ENCODE measurements around the gene ITIH4. TPM values are rescaled to one million over a fixed set of nuclear protein-coding genes. Genes with fewer than 3 reads are reported as not detected.

ITIH4 gene
- total RNA-seq, 1 donor from 2014 or later: 5.9 TPM

DNA sequence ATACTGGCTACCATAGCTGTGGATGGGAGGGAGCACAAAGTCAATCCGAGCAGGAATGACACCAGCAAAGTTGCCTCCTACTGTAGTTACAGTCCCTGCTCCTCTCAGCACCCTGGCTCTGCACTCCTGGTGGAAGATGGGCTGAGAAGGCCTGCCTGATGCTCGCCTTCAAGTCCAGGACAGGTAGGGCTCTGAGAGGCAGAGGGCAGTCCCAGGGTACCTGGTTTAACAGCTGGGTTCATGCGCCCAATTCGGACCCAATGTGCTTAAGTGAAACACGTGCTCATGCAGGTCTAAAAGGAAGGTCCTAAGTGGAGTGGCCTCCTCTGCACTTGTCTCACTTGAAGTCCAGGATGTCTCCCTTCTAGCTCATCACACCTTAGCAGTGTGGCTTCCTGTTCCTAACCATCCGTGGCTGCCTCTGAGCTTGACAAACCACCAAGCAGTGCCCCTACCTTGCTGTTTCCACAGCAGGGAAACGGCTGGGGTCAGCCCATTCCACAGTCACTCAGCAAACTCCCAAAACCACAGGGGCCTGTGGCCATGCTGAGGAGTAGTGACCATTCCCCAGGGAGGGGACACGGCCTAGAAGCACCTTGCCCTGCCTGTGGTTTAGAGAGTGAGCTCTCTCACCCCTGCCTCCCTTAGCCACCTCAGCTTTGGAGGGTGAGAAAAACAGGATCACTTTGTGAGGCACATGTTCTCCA is 8.2 kb upstream of the ITIH4 start:
- TF ChIP-seq POLR2A (IDR thresholded peaks at IDR 0.05) (no peak), POLR2AphosphoS5 (IDR thresholded peaks at IDR 0.05; ENCODE audit: insufficient read depth in 1 of 2, low read depth in 1 of 2) (no peak)
- TF ChIP-seq, protein P1, sequence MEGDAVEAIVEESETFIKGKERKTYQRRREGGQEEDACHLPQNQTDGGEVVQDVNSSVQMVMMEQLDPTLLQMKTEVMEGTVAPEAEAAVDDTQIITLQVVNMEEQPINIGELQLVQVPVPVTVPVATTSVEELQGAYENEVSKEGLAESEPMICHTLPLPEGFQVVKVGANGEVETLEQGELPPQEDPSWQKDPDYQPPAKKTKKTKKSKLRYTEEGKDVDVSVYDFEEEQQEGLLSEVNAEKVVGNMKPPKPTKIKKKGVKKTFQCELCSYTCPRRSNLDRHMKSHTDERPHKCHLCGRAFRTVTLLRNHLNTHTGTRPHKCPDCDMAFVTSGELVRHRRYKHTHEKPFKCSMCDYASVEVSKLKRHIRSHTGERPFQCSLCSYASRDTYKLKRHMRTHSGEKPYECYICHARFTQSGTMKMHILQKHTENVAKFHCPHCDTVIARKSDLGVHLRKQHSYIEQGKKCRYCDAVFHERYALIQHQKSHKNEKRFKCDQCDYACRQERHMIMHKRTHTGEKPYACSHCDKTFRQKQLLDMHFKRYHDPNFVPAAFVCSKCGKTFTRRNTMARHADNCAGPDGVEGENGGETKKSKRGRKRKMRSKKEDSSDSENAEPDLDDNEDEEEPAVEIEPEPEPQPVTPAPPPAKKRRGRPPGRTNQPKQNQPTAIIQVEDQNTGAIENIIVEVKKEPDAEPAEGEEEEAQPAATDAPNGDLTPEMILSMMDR (IDR thresholded peaks at IDR 0.05): no peak
- no peak overlapping the region for H3K4me3 ChIP-seq
- H3K27me3 ChIP-seq: no peaks in the 10 kb centered on the region
- DNase-seq (ENCODE audit: extremely low spot score in 2 of 2): no peak
- H3K36me3 ChIP-seq: peaks cover 0 to 17% of the 10 kb centered on the region in 2 donors
- H3K9me3 ChIP-seq: no peaks in the 10 kb centered on the region
- H3K4me1 ChIP-seq: peaks cover 22% of the 10 kb centered on the region
- H3K27ac ChIP-seq: no peak overlapping the region
- intact Hi-C loops (cut with DNase I): no loop called here

DNA sequence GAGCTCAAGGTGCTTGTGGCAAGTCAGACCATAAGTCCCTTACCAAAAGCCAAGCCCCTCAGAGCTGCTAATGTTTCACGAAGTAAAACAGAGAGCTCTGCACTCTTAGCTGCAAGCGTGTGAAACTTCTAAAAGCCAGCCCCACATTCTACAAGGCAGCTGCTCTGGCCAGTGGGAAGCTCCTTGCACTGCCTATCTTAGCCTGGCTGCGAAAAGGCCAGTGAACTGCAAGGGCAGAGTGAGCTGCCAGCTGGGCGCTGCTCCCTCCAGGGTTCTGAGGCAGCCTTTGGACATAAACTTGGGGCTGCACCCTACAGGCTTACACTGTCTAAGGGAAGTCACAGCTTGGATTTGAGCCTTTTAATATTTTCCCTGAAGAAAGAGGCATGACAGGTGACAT is 6.5 kb upstream of the ITIH4 start:
- H3K4me3 ChIP-seq: no peak overlapping the region
- H3K36me3 ChIP-seq: peaks cover 0 to 12% of the 10 kb centered on the region in 2 donors
- intact Hi-C loops (cut with DNase I): no loop called here
- DNase-seq (ENCODE audit: extremely low spot score in 2 of 2): no peak
- no peaks in the 10 kb centered on the region for H3K27me3 ChIP-seq
- no peak overlapping the region for H3K27ac ChIP-seq
- H3K9me3 ChIP-seq: no peaks in the 10 kb centered on the region
- TF ChIP-seq POLR2AphosphoS5 (IDR thresholded peaks at IDR 0.05; ENCODE audit: insufficient read depth in 1 of 2, low read depth in 1 of 2): no peak
- no peak for TF ChIP-seq POLR2A (IDR thresholded peaks at IDR 0.05)
- TF ChIP-seq, protein P1 (IDR thresholded peaks at IDR 0.05): no peak
- H3K4me1 ChIP-seq: peaks cover 12% of the 10 kb centered on the region

DNA sequence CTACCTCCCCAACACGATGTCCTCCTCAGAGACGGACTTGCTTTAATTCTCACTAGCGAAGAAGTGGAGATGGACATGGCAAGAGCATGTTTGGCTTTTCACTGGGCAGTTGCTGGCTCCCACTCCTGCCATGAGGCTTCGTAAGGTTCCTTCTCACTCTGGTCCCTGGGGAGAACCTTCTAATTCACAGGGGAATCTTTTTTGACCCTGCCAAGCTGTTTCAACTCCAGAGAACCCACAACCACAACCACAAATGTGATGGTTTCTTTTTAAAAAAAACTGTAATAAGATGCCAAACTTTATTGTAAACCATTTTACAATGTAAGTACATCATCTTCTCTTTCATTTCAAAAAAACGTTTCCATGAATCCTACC is 6.0 kb upstream of the ITIH4 start:
- Histone ChIP-seq H3K27me3 (no peaks in the 10 kb centered on the region), H3K4me1 (peaks cover 17% of the 10 kb centered on the region), H3K27ac (no peak overlapping the region), H3K4me3 (no peak overlapping the region), H3K9me3 (no peaks in the 10 kb centered on the region), H3K36me3 (peaks cover 0 to 11% of the 10 kb centered on the region in 2 donors)
- intact Hi-C loops (cut with DNase I): no loop called here
- no peak for DNase-seq (ENCODE audit: extremely low spot score in 2 of 2)
- TF ChIP-seq POLR2A (IDR thresholded peaks at IDR 0.05) (no peak), POLR2AphosphoS5 (IDR thresholded peaks at IDR 0.05; ENCODE audit: insufficient read depth in 1 of 2, low read depth in 1 of 2) (no peak)
- TF ChIP-seq, protein P1 (IDR thresholded peaks at IDR 0.05): no peak

DNA sequence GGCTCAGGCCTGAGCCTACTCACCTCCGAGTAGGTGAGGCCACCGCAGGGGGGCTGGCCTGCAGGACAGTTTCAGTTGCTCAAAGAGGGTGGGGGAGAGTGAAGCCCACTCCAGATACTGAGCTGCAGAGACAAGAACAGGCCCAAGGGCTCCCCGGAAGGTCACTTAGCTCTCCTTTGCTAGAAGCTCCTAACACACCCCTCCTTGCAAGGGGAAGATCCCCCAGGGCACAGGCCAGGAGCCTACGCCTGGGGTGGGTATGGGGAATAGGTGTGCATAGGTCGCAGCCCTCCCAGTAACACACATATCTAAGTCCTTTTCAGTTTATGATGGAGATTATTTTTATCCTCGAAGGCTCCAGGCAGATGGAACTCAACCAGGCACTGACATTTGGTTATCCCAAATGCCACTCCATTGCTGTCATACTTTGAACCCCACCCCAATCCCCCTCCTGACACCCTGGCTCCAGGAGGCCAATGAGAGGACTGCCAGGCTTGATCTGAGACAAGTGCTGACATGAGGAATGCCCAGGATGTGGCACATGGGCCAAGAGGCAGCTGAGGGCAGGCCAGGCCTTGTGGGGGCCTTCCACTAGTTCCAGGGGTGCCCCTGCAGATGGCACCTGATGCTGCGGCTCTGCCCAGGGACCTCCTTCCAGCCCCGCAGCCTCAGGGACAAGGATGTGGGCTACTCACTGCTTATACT is 5.4 kb upstream of the ITIH4 start:
- peaks cover 22% of the 10 kb centered on the region for H3K4me1 ChIP-seq
- H3K36me3 ChIP-seq: peaks cover 0 to 9% of the 10 kb centered on the region in 2 donors
- intact Hi-C loops (cut with DNase I): no loop called here
- DNase-seq (ENCODE audit: extremely low spot score in 2 of 2): no peak
- no peak overlapping the region for H3K4me3 ChIP-seq
- H3K27me3 ChIP-seq: no peaks in the 10 kb centered on the region
- H3K27ac ChIP-seq: peak overlapping the region; percentile 65
- H3K9me3 ChIP-seq: no peaks in the 10 kb centered on the region
- TF ChIP-seq, protein P1 (IDR thresholded peaks at IDR 0.05): no peak
- no peak for TF ChIP-seq POLR2A (IDR thresholded peaks at IDR 0.05)
- TF ChIP-seq POLR2AphosphoS5 (IDR thresholded peaks at IDR 0.05; ENCODE audit: insufficient read depth in 1 of 2, low read depth in 1 of 2): no peak
